Endothelial cell of umbilical vein (primary cell): ENCODE data around the gene CNTN2. TPM values are rescaled to one million over a fixed set of nuclear protein-coding genes. Genes with fewer than 3 reads are reported as not detected.

ENCODE experiments used
- BruUV-seq: library from RNA; stranded (reverse); fragments of 400-500 nt; replicated peaks from 2 replicates; lab custom pipeline; 2021; lab: Mats Ljungman, UMichigan
- CTCF ChIA-PET: fragments of 300-600, 350-600 bp; sonication (Branson Sonifier 250); formaldehyde crosslinking; loops from one replicate; lab custom pipeline; 2021; ENCODE audit warnings: antibody characterized with exemption, inconsistent platforms; lab: Charles Lee
- POLR2A ChIA-PET: fragments of 300-600, 350-600 bp; sonication (Branson Sonifier 250); formaldehyde crosslinking; loops from one replicate; lab custom pipeline; 2021; ENCODE audit warnings: antibody characterized with exemption, inconsistent platforms; lab: Charles Lee
- DNase-seq: peaks from one replicate; pipeline ENCODE4 v3.0.0-alpha.2; 2011; ENCODE audit warnings: low read depth, low spot score
- FAIRE-seq: peaks from 2 replicates; lab custom pipeline; 2011; peaks lifted over from hg19 to GRCh38; lab: Jason Lieb, UNC
- H2AFZ ChIP-seq: 2 replicates; pipeline ENCODE4 v1.6.0; 2012; ENCODE audit warnings: low read depth, low read length, control low read depth, inconsistent platforms
- H3K27ac ChIP-seq: 2 replicates; pipeline ENCODE4 v1.5.1; 2011; ENCODE audit warnings: low read depth, mild to moderate bottlenecking, control low read depth, low read length, moderate library complexity; ENCODE audit not compliant: insufficient read depth
- H3K27me3 ChIP-seq, 2 experiments: 2 replicates each; pipeline versions ENCODE4 v1.6.0 to v1.6.1; 2011; ENCODE audit warnings: low read length in 2 of 2, mixed read lengths in 1 of 2; ENCODE audit not compliant: control insufficient read depth in 2 of 2, insufficient read depth in 2 of 2
- H3K36me3 ChIP-seq, 2 experiments: 2 replicates in 1 of 2; 3 replicates in 1 of 2; pipeline ENCODE4 v1.5.1; 2011; ENCODE audit warnings: low read length in 2 of 2, mild to moderate bottlenecking in 1 of 2, moderate library complexity in 1 of 2; ENCODE audit not compliant: control insufficient read depth in 2 of 2, insufficient read depth in 2 of 2; ENCODE audit errors: extremely low read depth in 1 of 2
- H3K4me1 ChIP-seq: 3 replicates; pipeline ENCODE4 v1.5.1; 2011; ENCODE audit warnings: mild to moderate bottlenecking, low read length; ENCODE audit not compliant: control insufficient read depth, insufficient read depth; ENCODE audit errors: extremely low read depth
- H3K4me2 ChIP-seq: 2 replicates; pipeline ENCODE4 v1.6.1; 2011; ENCODE audit warnings: low read length, control low read depth, mixed read lengths; ENCODE audit not compliant: insufficient read depth
- H3K4me3 ChIP-seq, 3 experiments: fragments of 200-600 bp in 1 of 3; sonication (generic), shearing (Covaris generic) in 1 of 3; replicated peaks in 1 of 3; 2 replicates each; pipeline ENCODE4 v1.5.1; 2011 to 2016; ENCODE audit warnings: control low read depth in 3 of 3, low read length in 3 of 3, mild to moderate bottlenecking in 2 of 3, inconsistent platforms in 1 of 3, low read depth in 1 of 3, moderate library complexity in 1 of 3; ENCODE audit not compliant: insufficient read depth in 1 of 3
- H3K79me2 ChIP-seq: 2 replicates; pipeline ENCODE4 v1.6.0; 2012; ENCODE audit warnings: low read length, inconsistent platforms; ENCODE audit not compliant: control insufficient read depth, insufficient read depth
- H3K9ac ChIP-seq: replicated peaks from 2 replicates; pipeline ENCODE3; 2011; ENCODE audit warnings: low read length, control low read depth; ENCODE audit not compliant: insufficient read depth; ENCODE audit errors: extremely low read depth
- H3K9me1 ChIP-seq: replicated peaks from 3 replicates; pipeline ENCODE4 v1.6.0; 2011; ENCODE audit warnings: mild to moderate bottlenecking, low read length; ENCODE audit not compliant: control insufficient read depth, insufficient read depth; ENCODE audit errors: extremely low read depth
- H3K9me3 ChIP-seq: replicated peaks from 2 replicates; pipeline ENCODE4 v1.5.1; 2012; ENCODE audit warnings: low read length, inconsistent platforms; ENCODE audit not compliant: control insufficient read depth, insufficient read depth
- H4K20me1 ChIP-seq: replicated peaks from 2 replicates; pipeline ENCODE3; 2011; ENCODE audit warnings: mild to moderate bottlenecking, low read length; ENCODE audit not compliant: control insufficient read depth, insufficient read depth; ENCODE audit errors: extremely low read depth
- CTCF ChIP-seq, 2 donors: IDR thresholded peaks; 1 replicate in 1 of 2; 2 replicates in 1 of 2; pipeline ENCODE4 v1.5.1; 2011; ENCODE audit warnings: low read length in 2 of 2, mild to moderate bottlenecking in 2 of 2, moderate library complexity in 2 of 2, control low read depth in 1 of 2, inconsistent platforms in 1 of 2, low read depth in 1 of 2; ENCODE audit not compliant: insufficient read depth in 1 of 2; ENCODE audit errors: extremely low read depth in 1 of 2
- EZH2 ChIP-seq: IDR thresholded peaks from 2 replicates; pipeline ENCODE4 v1.6.1; 2012; ENCODE audit warnings: borderline replicate concordance, low read depth, mild to moderate bottlenecking, moderate library complexity, low read length, inconsistent platforms; ENCODE audit not compliant: severe bottlenecking
- FOS ChIP-seq: IDR thresholded peaks from 2 replicates; pipeline ENCODE4 v1.6.1; 2011; ENCODE audit warnings: mild to moderate bottlenecking, low read length, moderate library complexity, borderline replicate concordance; ENCODE audit not compliant: insufficient read depth
- GATA2 ChIP-seq: IDR thresholded peaks from 2 replicates; pipeline ENCODE4 v1.7.0; 2011; ENCODE audit warnings: low read depth, mild to moderate bottlenecking, moderate library complexity, mixed read lengths, low read length; ENCODE audit not compliant: insufficient read length, insufficient read depth
- JUN ChIP-seq: IDR thresholded peaks from 2 replicates; pipeline ENCODE4 v1.6.1; 2011; ENCODE audit warnings: borderline replicate concordance, low read depth; ENCODE audit not compliant: insufficient read length, insufficient read depth
- MYC ChIP-seq: IDR thresholded peaks from one replicate; pipeline ENCODE4 v1.6.1; 2011; ENCODE audit warnings: mild to moderate bottlenecking, low read depth, low read length
- POLR2A ChIP-seq: IDR thresholded peaks from 2 replicates; pipeline ENCODE4 v1.6.1; 2012; ENCODE audit warnings: low read depth, mild to moderate bottlenecking, control low read depth, low read length
- POLR2AphosphoS5 ChIP-seq: IDR thresholded peaks from 2 replicates; pipeline ENCODE4 v1.6.1; 2012; ENCODE audit warnings: low read depth, mild to moderate bottlenecking, control low read depth, low read length, moderate library complexity; ENCODE audit not compliant: insufficient read depth
- dilution Hi-C: fragments of 300-500 bp; cut with MboI; formaldehyde crosslinking; loops from one replicate; pipeline ENCODE4 v1.15.0; 2019; ENCODE audit warnings: low sequenced_read_pairs; ENCODE audit not compliant: extremely low pct_ligation_motif_present
- intact Hi-C: fragments of 100-400 bp; cut with micrococcal nuclease; formaldehyde crosslinking; loops from one replicate; pipeline ENCODE4 v1.10.0; 2022
- polyA plus RNA-seq, 4 experiments: library from polyadenylated mRNA; depleted of rRNA in 3 of 4; stranded (reverse) in 3 of 4; unstranded in 1 of 4; fragments of >200 nt; gene quantifications; 2 replicates each; pipeline versions ENCODE4 v1.2.1 to v1.2.3, GENCODE V29; 2011 to 2012; ENCODE audit warnings: missing spikeins in 1 of 4
- total RNA-seq: library from RNA; stranded (reverse); gene quantifications from 2 replicates; pipeline ENCODE4 v1.2.3, GENCODE V29; 2021
- TF ChIP-seq, protein P1 (sequence below): IDR thresholded peaks from 2 replicates; pipeline ENCODE4 v1.6.1; 2011; ENCODE audit not compliant: insufficient read depth, insufficient read length

CNTN2 gene
- total and polyA plus RNA-seq, 2 donors (not counting 3 experiments of a cell fraction or from before 2014, with no cell fraction given), result not detected

GRCh38 chr1:205068001-205068400 is 25.0 kb downstream of the CNTN2 start:
- Histone ChIP-seq H4K20me1 (no peaks in the 10 kb centered on the region), H3K4me3 (no peak overlapping the region), H3K27ac (no peak overlapping the region), H3K9ac (no peak overlapping the region), H3K9me3 (no peaks in the 10 kb centered on the region), H3K27me3 (no peaks in the 10 kb centered on the region), H2AFZ (no peak overlapping the region), H3K4me2 (no peak overlapping the region), H3K9me1 (no peaks in the 10 kb centered on the region), H3K4me1 (no peaks in the 10 kb centered on the region), H3K79me2 (no peaks in the 10 kb centered on the region), H3K36me3 (no peaks in the 10 kb centered on the region)
- no peak for DNase-seq
- intact Hi-C loops (no loop called here), dilution Hi-C loops (no loop called here)
- no peak for FAIRE-seq
- BruUV-seq, result no TSS peak
- ChIA-PET POLR2A (no interaction called here), CTCF (interaction anchor here (1.2 to 2.2 kb wide), 2 partner anchors 188 to 261 kb away, joined by 3 to 9 read pairs; no protein-coding TSS in a partner anchor)
- no peak for TF ChIP-seq GATA2
- no peak for TF ChIP-seq POLR2AphosphoS5
- TF ChIP-seq JUN, result no peak
- no peak for TF ChIP-seq EZH2
- no peak for TF ChIP-seq MYC
- TF ChIP-seq CTCF (IDR thresholded peaks at IDR 0.05; ENCODE audit: extremely low read depth in 1 of 2, insufficient read depth in 1 of 2, low read depth in 1 of 2, low read length in 2 of 2), result no peak
- no peak for TF ChIP-seq FOS
- TF ChIP-seq POLR2A, result no peak
- TF ChIP-seq, protein P1, sequence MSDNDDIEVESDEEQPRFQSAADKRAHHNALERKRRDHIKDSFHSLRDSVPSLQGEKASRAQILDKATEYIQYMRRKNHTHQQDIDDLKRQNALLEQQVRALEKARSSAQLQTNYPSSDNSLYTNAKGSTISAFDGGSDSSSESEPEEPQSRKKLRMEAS, result no peak
